A673 (cell line): ENCODE data around the gene INTS13. TPM values are rescaled to one million over a fixed set of nuclear protein-coding genes. Genes with fewer than 3 reads are reported as not detected.

Experiments
- BruUV-seq: library from RNA; stranded (reverse); fragments of 400-500 nt; replicated peaks from 2 replicates; lab custom pipeline; 2021; lab: Mats Ljungman, UMichigan
- CTCF ChIA-PET: fragments of 300-600 bp; sonication (Branson Sonifier 250); formaldehyde crosslinking; loops from one replicate; lab custom pipeline; 2022; ENCODE audit warnings: antibody characterized with exemption; lab: Charles Lee
- POLR2A ChIA-PET: fragments of 300-600 bp; sonication (Branson Sonifier 250); formaldehyde crosslinking; loops from one replicate; lab custom pipeline; 2022; ENCODE audit warnings: antibody characterized with exemption; ENCODE audit not compliant: low non-redundant PET; lab: Charles Lee
- DNase-seq: peaks from one replicate; pipeline ENCODE4 v3.0.0-alpha.2; 2015; ENCODE audit warnings: low spot score
- H3K27ac ChIP-seq: fragments of 200-600 bp; sonication (generic); 2 replicates; pipeline ENCODE4 v1.5.1; 2016; ENCODE audit warnings: mixed run types, low read depth, mild to moderate bottlenecking, mixed read lengths, antibody characterized with exemption, low read length; ENCODE audit not compliant: poor library complexity, severe bottlenecking
- H3K27me3 ChIP-seq: fragments of 200-600 bp; sonication (generic); replicated peaks from 2 replicates; pipeline ENCODE4 v1.6.1; 2017; ENCODE audit warnings: mixed run types, low read depth, mild to moderate bottlenecking, mixed read lengths, antibody characterized with exemption, low read length; ENCODE audit not compliant: insufficient read depth, poor library complexity
- H3K36me3 ChIP-seq: fragments of 200-600 bp; sonication (generic); 2 replicates; pipeline ENCODE4 v1.6.1; 2016; ENCODE audit warnings: mixed run types, mild to moderate bottlenecking, mixed read lengths, antibody characterized with exemption, low read length; ENCODE audit not compliant: insufficient read depth, poor library complexity, severe bottlenecking
- H3K4me1 ChIP-seq: fragments of 200-600 bp; sonication (generic); 2 replicates; pipeline ENCODE4 v1.6.1; 2017; ENCODE audit warnings: mixed run types, mild to moderate bottlenecking, mixed read lengths, antibody characterized with exemption, low read length; ENCODE audit not compliant: insufficient read depth, poor library complexity, severe bottlenecking
- H3K4me3 ChIP-seq: fragments of 200-600 bp; sonication (generic); 2 replicates; pipeline ENCODE4 v1.5.1; 2016; ENCODE audit warnings: low read depth, mixed run types, mild to moderate bottlenecking, mixed read lengths, low read length; ENCODE audit not compliant: poor library complexity, severe bottlenecking
- H3K9me3 ChIP-seq: fragments of 200-600 bp; sonication (generic); 2 replicates; pipeline ENCODE4 v1.6.1; 2016; ENCODE audit warnings: mixed run types, low read depth, mild to moderate bottlenecking, mixed read lengths, antibody characterized with exemption, low read length; ENCODE audit not compliant: poor library complexity, severe bottlenecking
- CTCF ChIP-seq: fragments of 300-800, 200-600 bp; sonication (generic); conservative IDR thresholded peaks from 2 replicates; pipeline ENCODE4 v1.5.1; 2017; ENCODE audit warnings: low read depth, mild to moderate bottlenecking, antibody characterized with exemption, low read length, moderate library complexity, mixed read lengths
- EZH2 ChIP-seq: fragments of 200-600 bp; sonication (generic); IDR thresholded peaks from 2 replicates; pipeline ENCODE4 v1.6.1; 2017; ENCODE audit warnings: borderline replicate concordance, low read depth, mild to moderate bottlenecking, mixed read lengths, antibody characterized with exemption, low read length; ENCODE audit not compliant: poor library complexity, severe bottlenecking
- intact Hi-C: fragments of 100-400 bp; cut with micrococcal nuclease; formaldehyde crosslinking; loops from one replicate; pipeline ENCODE4 v1.10.0; 2022; ENCODE audit not compliant: unreplicated experiment
- total RNA-seq: library from RNA; stranded (reverse); gene quantifications from 2 replicates; pipeline ENCODE4 v1.2.3, GENCODE V29; 2021

Gene INTS13
- total RNA-seq, 1 experiment from 2014 or later = 51.0 TPM

GRCh38 chr12:26895672-26896071, 42.1 kb downstream of the INTS13 start:
- ChIA-PET POLR2A (no interaction called here), CTCF (no interaction called here)
- intact Hi-C loops = no loop called here
- DNase-seq = no peak
- peaks cover 9% of the 10 kb centered on the region for H3K36me3 ChIP-seq
- BruUV-seq = no TSS peak
- H3K4me1 ChIP-seq = no peaks in the 10 kb centered on the region
- H3K27ac ChIP-seq = no peak overlapping the region
- no peak overlapping the region for H3K4me3 ChIP-seq
- no peaks in the 10 kb centered on the region for H3K9me3 ChIP-seq
- no peaks in the 10 kb centered on the region for H3K27me3 ChIP-seq
- TF ChIP-seq EZH2 = no peak
- no peak for TF ChIP-seq CTCF

- H3K4me3 ChIP-seq = no peak overlapping the region
- POLR2A ChIA-PET = no interaction called here
These were observed 46.1 kb downstream of the INTS13 start for GRCh38 chr12:26891704-26892103.

GRCh38 chr12:26890784-26891183, 47.0 kb downstream of the INTS13 start:
- Histone ChIP-seq H3K36me3 (no peaks in the 10 kb centered on the region), H3K27me3 (no peaks in the 10 kb centered on the region), H3K4me1 (no peaks in the 10 kb centered on the region), H3K9me3 (no peaks in the 10 kb centered on the region), H3K27ac (no peak overlapping the region), H3K4me3 (no peak overlapping the region)
- ChIA-PET POLR2A (no interaction called here), CTCF (interaction anchor here (0.6 kb wide), 1 partner anchor 27 kb away, joined by 3 read pairs; no protein-coding TSS in a partner anchor)
- intact Hi-C loops = no loop called here
- TF ChIP-seq EZH2 = no peak
- TF ChIP-seq CTCF = no peak
- BruUV-seq = no TSS peak
- DNase-seq = no peak

More at GRCh38 chr12:26891704-26892103, 46.1 kb downstream of the INTS13 start:
- CTCF ChIA-PET = no interaction called here
- no TSS peak for BruUV-seq
- intact Hi-C loops = no loop called here
- Histone ChIP-seq H3K27me3 (no peaks in the 10 kb centered on the region), H3K36me3 (no peaks in the 10 kb centered on the region), H3K27ac (no peak overlapping the region), H3K9me3 (no peaks in the 10 kb centered on the region), H3K4me1 (no peaks in the 10 kb centered on the region)
- no peak for DNase-seq
- TF ChIP-seq CTCF (no peak), EZH2 (no peak)
